NCI-H510A (cell line): Measurements from ENCODE around the gene BAG5.

Source experiments
- DNase-seq: peaks from one replicate; lab custom pipeline; 2025; lab: John Stamatoyannopoulos, UW

The BAG5 gene

GRCh38 chr14:103509864-103510723, 52.4 kb downstream of the BAG5 start:
- no peak for DNase-seq

GRCh38 chr14:103508521-103509329, 53.7 kb downstream of the BAG5 start:
- DNase-seq, result no peak

GRCh38 chr14:103507751-103508150, 54.7 kb downstream of the BAG5 start:
- no peak for DNase-seq
